ENCODE data around the gene ANP32E. TPM values are rescaled to one million over a fixed set of nuclear protein-coding genes. Genes with fewer than 3 reads are reported as not detected.

The ANP32E gene
- polyA plus RNA-seq, 1 donor (not counting 4 experiments of a cell fraction or from before 2014, with no cell fraction given) = 18.9 TPM

DNA sequence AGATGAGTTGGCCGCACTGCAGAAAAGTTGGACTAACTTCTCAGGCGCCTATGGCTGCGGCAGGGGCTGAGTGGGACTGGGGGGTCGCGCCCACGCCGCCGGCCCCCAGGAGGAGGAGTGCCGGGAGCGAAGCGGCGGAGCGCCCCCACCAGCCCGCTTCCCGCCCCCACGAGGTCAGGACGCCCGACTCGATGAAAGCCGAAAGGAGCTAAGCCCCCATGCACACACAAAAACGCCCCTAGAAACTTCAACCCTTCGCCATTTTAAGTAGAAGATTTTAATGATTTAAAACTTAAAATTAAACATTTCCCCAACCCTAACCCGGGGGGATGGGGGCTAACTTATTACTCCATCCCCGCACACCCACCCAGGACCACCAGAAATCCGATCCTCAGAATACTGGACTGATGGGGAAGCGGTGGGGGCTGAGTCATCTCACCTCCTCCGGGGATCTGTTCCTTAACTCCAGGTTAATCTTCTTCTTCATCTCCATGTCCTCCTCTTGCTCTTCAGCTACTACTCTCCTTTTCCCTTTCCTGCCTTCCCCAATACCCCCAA lies 539 bp downstream of the ANP32E start:
- Histone ChIP-seq H3K9ac (ENCODE audit: control insufficient read depth, extremely low read depth, insufficient read depth, low read length) (peak overlapping the region; percentile 94), H3K9me1 (ENCODE audit: control insufficient read depth, extremely low read depth, insufficient read depth, low read length) (no peaks in the 10 kb centered on the region), H3K4me3 (ENCODE audit: control insufficient read depth in 2 of 3, extremely low read depth in 1 of 3, insufficient read depth in 2 of 3, low read depth in 1 of 3, low read length in 3 of 3) (peak overlapping the region; percentile 84 to 99 (median 98)), H4K20me1 (ENCODE audit: control insufficient read depth, extremely low read depth, insufficient read depth, low read length) (no peaks in the 10 kb centered on the region), H3K4me1 (ENCODE audit: control insufficient read depth, extremely low read depth, insufficient read depth, low read length) (peaks cover 16% of the 10 kb centered on the region), H3K9me3 (ENCODE audit: control insufficient read depth, low read depth, low read length) (no peaks in the 10 kb centered on the region), H3K27me3 (ENCODE audit: control insufficient read depth, extremely low read depth, insufficient read depth, low read length) (no peaks in the 10 kb centered on the region), H2AFZ (ENCODE audit: control insufficient read depth, low read length) (peak overlapping the region; percentile 83), H3K36me3 (ENCODE audit: control insufficient read depth in 2 of 2, extremely low read depth in 1 of 2, insufficient read depth in 2 of 2, low read length in 2 of 2) (peaks cover 0 to 7% of the 10 kb centered on the region in 2 experiments), H3K4me2 (ENCODE audit: control insufficient read depth, extremely low read depth, insufficient read depth, low read depth, low read length) (peak overlapping the region; percentile 97), H3K79me2 (ENCODE audit: control insufficient read depth, insufficient read depth, low read length) (peaks cover 35% of the 10 kb centered on the region), H3K27ac (ENCODE audit: control insufficient read depth, insufficient read depth, low read length) (peak overlapping the region; percentile 94)
- dilution Hi-C loops (cut with MboI; ENCODE audit: extremely low pct_ligation_motif_present, low sequenced_read_pairs) = no loop called here
- FAIRE-seq = no peak
- DNase-seq (ENCODE audit: low read depth, low spot score) = no peak
- no peak for TF ChIP-seq EZH2 (IDR thresholded peaks at IDR 0.05; ENCODE audit: low read length)
- TF ChIP-seq, protein P1, sequence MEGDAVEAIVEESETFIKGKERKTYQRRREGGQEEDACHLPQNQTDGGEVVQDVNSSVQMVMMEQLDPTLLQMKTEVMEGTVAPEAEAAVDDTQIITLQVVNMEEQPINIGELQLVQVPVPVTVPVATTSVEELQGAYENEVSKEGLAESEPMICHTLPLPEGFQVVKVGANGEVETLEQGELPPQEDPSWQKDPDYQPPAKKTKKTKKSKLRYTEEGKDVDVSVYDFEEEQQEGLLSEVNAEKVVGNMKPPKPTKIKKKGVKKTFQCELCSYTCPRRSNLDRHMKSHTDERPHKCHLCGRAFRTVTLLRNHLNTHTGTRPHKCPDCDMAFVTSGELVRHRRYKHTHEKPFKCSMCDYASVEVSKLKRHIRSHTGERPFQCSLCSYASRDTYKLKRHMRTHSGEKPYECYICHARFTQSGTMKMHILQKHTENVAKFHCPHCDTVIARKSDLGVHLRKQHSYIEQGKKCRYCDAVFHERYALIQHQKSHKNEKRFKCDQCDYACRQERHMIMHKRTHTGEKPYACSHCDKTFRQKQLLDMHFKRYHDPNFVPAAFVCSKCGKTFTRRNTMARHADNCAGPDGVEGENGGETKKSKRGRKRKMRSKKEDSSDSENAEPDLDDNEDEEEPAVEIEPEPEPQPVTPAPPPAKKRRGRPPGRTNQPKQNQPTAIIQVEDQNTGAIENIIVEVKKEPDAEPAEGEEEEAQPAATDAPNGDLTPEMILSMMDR (optimal IDR thresholded peaks at IDR 0.05 in 1 of 3, IDR thresholded peaks at IDR 0.05 in 1 of 3, conservative IDR thresholded peaks at IDR 0.05 in 1 of 3; ENCODE audit: extremely low read depth in 1 of 3, insufficient read depth in 2 of 3, low read length in 3 of 3) = peak in 1 of 3 experiments; percentile 14

DNA sequence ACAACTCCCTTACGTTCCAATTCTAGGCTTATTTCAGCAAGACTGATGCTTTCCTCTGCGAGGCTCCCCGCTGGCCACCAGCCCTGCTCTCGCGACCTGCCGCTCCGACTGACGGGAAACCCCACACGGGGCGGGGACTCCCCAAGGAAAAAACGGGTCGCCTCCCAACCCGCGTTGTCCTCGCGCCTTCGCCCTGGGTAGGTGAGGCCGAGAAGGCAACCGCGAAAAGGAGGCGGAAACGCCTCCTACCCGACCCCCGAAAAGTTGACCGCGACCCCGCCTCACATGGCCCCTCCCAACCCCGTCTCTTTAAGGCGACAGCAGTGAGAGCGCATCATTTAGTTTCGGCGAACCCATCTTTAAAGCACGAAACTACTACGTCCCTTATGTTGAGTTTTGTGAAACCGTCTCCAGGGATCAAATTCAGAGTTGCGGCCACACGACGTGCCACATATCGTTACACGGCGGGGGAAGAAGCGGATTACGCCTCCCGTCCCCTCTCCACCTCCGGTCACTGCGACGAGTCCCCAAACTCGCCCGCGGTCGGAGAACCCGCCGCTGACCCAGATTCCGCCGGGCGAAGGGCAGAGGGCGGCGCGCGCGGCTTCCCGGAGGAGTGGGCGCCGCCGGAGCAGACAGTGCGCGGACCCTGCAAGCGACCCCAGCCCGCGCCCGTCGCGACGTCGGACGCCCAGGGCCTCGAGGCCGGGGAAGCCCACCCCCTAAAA lies 1.2 kb downstream of the ANP32E start:
- H3K4me2 ChIP-seq (ENCODE audit: control insufficient read depth, extremely low read depth, insufficient read depth, low read depth, low read length) = peak overlapping the region; percentile 97
- peak overlapping the region; percentile 94 for H3K27ac ChIP-seq (ENCODE audit: control insufficient read depth, insufficient read depth, low read length)
- no peaks in the 10 kb centered on the region for H3K9me1 ChIP-seq (ENCODE audit: control insufficient read depth, extremely low read depth, insufficient read depth, low read length)
- peak overlapping the region; percentile 11 for H2AFZ ChIP-seq (ENCODE audit: control insufficient read depth, low read length)
- no peaks in the 10 kb centered on the region for H3K9me3 ChIP-seq (ENCODE audit: control insufficient read depth, low read depth, low read length)
- H3K4me1 ChIP-seq (ENCODE audit: control insufficient read depth, extremely low read depth, insufficient read depth, low read length) = peaks cover 16% of the 10 kb centered on the region
- H3K4me3 ChIP-seq (ENCODE audit: control insufficient read depth in 2 of 3, extremely low read depth in 1 of 3, insufficient read depth in 2 of 3, low read depth in 1 of 3, low read length in 3 of 3) = peak overlapping the region; percentile 84 to 99 (median 98)
- FAIRE-seq (no peak), DNase-seq (ENCODE audit: low read depth, low spot score) (no peak)
- H3K9ac ChIP-seq (ENCODE audit: control insufficient read depth, extremely low read depth, insufficient read depth, low read length) = peak overlapping the region; percentile 94
- peaks cover 0 to 7% of the 10 kb centered on the region in 2 experiments for H3K36me3 ChIP-seq (ENCODE audit: control insufficient read depth in 2 of 2, extremely low read depth in 1 of 2, insufficient read depth in 2 of 2, low read length in 2 of 2)
- peaks cover 35% of the 10 kb centered on the region for H3K79me2 ChIP-seq (ENCODE audit: control insufficient read depth, insufficient read depth, low read length)
- TF ChIP-seq, protein P1 (optimal IDR thresholded peaks at IDR 0.05 in 1 of 3, IDR thresholded peaks at IDR 0.05 in 1 of 3, conservative IDR thresholded peaks at IDR 0.05 in 1 of 3; ENCODE audit: extremely low read depth in 1 of 3, insufficient read depth in 2 of 3, low read length in 3 of 3) = no peak
- TF ChIP-seq EZH2 (IDR thresholded peaks at IDR 0.05; ENCODE audit: low read length) = no peak
- dilution Hi-C loops (cut with MboI; ENCODE audit: extremely low pct_ligation_motif_present, low sequenced_read_pairs) = no loop called here
- H4K20me1 ChIP-seq (ENCODE audit: control insufficient read depth, extremely low read depth, insufficient read depth, low read length) = no peaks in the 10 kb centered on the region
- H3K27me3 ChIP-seq (ENCODE audit: control insufficient read depth, extremely low read depth, insufficient read depth, low read length) = no peaks in the 10 kb centered on the region

All from keratinocyte (primary cell).